Ishikawa (cell line): ENCODE data around the gene SH2D7.

Source experiments
- CEBPB ChIP-seq: IDR thresholded peaks from 2 replicates; pipeline ENCODE4 v1.6.1; 2012
- CREB1 ChIP-seq: IDR thresholded peaks from 2 replicates; pipeline ENCODE4 v1.6.1; 2012; ENCODE audit warnings: low read depth
- EGR1 ChIP-seq: IDR thresholded peaks from 2 replicates; pipeline ENCODE4 v1.6.1; 2012
- EP300 ChIP-seq: IDR thresholded peaks from 2 replicates; pipeline ENCODE4 v1.6.1; 2012; ENCODE audit warnings: borderline replicate concordance
- FOXM1 ChIP-seq: IDR thresholded peaks from 2 replicates; pipeline ENCODE4 v1.6.1; 2012; ENCODE audit warnings: low read depth, borderline replicate concordance
- NFIC ChIP-seq: IDR thresholded peaks from 2 replicates; pipeline ENCODE4 v1.6.1; 2012
- RAD21 ChIP-seq: IDR thresholded peaks from 2 replicates; pipeline ENCODE4 v1.6.1; 2012; ENCODE audit warnings: low read depth
- TAF1 ChIP-seq: IDR thresholded peaks from 2 replicates; pipeline ENCODE4 v1.6.1; 2012; ENCODE audit warnings: low read depth, mild to moderate bottlenecking
- TCF12 ChIP-seq: IDR thresholded peaks from 2 replicates; pipeline ENCODE4 v1.6.1; 2012; ENCODE audit warnings: low read depth
- TEAD4 ChIP-seq: IDR thresholded peaks from 2 replicates; pipeline ENCODE4 v1.6.1; 2012
- YY1 ChIP-seq: IDR thresholded peaks from 2 replicates; pipeline ENCODE4 v1.6.1; 2012; ENCODE audit warnings: low read depth
- TF ChIP-seq, protein P1 (sequence below): IDR thresholded peaks from 2 replicates; pipeline ENCODE4 v1.6.1; 2012
- TF ChIP-seq, protein P2 (sequence below): IDR thresholded peaks from 2 replicates; pipeline ENCODE4 v1.6.1; 2012; ENCODE audit warnings: low read depth, mild to moderate bottlenecking

DNA sequence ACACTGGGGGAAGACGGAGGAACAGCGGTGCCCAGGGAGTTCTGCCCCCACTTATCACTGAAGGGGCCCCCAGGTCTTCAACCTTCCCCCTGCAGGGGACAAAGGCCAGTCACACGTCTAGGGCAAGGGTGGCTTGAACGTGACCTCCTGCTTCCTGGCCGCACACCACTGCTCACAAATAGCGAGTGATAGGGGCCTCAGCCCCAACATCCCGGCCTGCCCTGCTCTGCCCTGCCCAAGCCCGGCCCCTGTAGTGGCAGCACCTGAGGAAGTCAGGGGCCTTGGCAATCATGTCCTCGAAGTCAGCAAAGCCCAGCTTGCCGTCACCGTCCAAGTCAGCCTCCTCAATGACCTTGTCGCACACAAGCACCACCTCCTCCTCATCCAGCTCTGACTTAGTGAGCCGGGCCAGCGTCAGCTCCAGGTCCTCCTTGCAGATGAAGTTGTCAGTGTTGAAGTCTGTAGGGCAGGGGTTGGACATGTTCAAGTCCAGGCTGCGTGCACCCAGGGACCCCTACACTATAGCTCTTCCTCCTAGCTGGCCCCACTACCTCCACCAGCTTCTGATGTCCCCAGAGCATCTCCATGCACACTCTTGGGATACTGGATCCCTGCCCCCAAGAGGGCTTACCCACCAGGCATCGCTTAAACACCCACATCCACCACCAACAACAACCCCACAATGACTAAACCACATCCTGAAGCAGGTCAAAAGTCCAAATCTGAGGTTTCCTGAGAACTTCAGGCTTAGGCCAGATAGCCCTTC, 13.3 kb downstream of the SH2D7 start:
- TF ChIP-seq TAF1 (no peak), TEAD4 (no peak), RAD21 (no peak), CEBPB (no peak), EP300 (no peak), FOXM1 (no peak), NFIC (no peak), CREB1 (no peak), TCF12 (no peak), YY1 (no peak), EGR1 (no peak)
- TF ChIP-seq, protein P1, sequence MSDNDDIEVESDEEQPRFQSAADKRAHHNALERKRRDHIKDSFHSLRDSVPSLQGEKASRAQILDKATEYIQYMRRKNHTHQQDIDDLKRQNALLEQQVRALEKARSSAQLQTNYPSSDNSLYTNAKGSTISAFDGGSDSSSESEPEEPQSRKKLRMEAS = no peak
- TF ChIP-seq, protein P2, sequence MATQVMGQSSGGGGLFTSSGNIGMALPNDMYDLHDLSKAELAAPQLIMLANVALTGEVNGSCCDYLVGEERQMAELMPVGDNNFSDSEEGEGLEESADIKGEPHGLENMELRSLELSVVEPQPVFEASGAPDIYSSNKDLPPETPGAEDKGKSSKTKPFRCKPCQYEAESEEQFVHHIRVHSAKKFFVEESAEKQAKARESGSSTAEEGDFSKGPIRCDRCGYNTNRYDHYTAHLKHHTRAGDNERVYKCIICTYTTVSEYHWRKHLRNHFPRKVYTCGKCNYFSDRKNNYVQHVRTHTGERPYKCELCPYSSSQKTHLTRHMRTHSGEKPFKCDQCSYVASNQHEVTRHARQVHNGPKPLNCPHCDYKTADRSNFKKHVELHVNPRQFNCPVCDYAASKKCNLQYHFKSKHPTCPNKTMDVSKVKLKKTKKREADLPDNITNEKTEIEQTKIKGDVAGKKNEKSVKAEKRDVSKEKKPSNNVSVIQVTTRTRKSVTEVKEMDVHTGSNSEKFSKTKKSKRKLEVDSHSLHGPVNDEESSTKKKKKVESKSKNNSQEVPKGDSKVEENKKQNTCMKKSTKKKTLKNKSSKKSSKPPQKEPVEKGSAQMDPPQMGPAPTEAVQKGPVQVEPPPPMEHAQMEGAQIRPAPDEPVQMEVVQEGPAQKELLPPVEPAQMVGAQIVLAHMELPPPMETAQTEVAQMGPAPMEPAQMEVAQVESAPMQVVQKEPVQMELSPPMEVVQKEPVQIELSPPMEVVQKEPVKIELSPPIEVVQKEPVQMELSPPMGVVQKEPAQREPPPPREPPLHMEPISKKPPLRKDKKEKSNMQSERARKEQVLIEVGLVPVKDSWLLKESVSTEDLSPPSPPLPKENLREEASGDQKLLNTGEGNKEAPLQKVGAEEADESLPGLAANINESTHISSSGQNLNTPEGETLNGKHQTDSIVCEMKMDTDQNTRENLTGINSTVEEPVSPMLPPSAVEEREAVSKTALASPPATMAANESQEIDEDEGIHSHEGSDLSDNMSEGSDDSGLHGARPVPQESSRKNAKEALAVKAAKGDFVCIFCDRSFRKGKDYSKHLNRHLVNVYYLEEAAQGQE = no peak
